GM12891 (cell line): ENCODE measurements around the gene CENPC.
"Not testable (repeated sequence)": the region's sequence is repeated elsewhere in the genome, so short reads cannot be mapped to it uniquely, and the experiment has no call there.

ENCODE experiments used
- DNase-seq: peaks from one replicate; pipeline ENCODE4 v3.0.0; 2011; ENCODE audit warnings: low spot score; ENCODE audit not compliant: insufficient read length
- FAIRE-seq: peaks from 2 replicates; lab custom pipeline; 2011; peaks lifted over from hg19 to GRCh38; lab: Jason Lieb, UNC
- PAX5 ChIP-seq: IDR thresholded peaks from 2 replicates; pipeline ENCODE4 v1.6.1; 2011; ENCODE audit warnings: low read length, moderate library complexity, mild to moderate bottlenecking; ENCODE audit not compliant: insufficient read depth, severe bottlenecking
- POLR2A ChIP-seq: IDR thresholded peaks from 2 replicates; pipeline ENCODE4 v1.6.1; 2011; ENCODE audit warnings: low read depth, low read length, control low read depth
- POLR2AphosphoS5 ChIP-seq: IDR thresholded peaks from 2 replicates; pipeline ENCODE4 v1.6.1; 2011; ENCODE audit warnings: low read depth, low read length, control low read depth
- POU2F2 ChIP-seq: IDR thresholded peaks from 2 replicates; pipeline ENCODE4 v1.6.1; 2011; ENCODE audit warnings: low read depth, mild to moderate bottlenecking, control low read depth, low read length, moderate library complexity
- SPI1 ChIP-seq: IDR thresholded peaks from 2 replicates; pipeline ENCODE4 v1.6.1; 2011; ENCODE audit warnings: low read depth, low read length, control low read depth
- TAF1 ChIP-seq: IDR thresholded peaks from 2 replicates; pipeline ENCODE4 v1.6.1; 2011; ENCODE audit warnings: low read depth, low read length, control low read depth

The CENPC gene

DNA sequence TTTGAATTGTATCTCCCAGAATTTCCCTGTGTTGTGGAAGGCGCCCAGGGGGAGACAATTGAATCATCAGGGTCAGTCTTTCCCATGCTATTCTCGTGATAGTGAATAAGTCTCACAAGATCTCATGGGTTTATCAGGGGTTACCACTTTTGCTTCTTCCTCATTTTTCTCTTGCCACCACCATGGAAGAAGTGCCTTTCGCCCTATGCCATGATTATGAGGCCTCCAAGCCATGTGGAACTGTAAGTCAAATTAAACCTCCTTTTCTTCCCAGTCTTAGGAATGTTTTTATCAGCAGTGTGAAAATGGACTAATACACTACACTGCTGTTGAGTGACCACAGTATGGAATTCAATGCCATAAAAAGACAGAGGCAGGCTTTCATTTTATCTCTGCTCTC, 12.2 kb downstream of the CENPC start:
- no peak for DNase-seq
- no peak for TF ChIP-seq POU2F2
- no peak for FAIRE-seq

DNA sequence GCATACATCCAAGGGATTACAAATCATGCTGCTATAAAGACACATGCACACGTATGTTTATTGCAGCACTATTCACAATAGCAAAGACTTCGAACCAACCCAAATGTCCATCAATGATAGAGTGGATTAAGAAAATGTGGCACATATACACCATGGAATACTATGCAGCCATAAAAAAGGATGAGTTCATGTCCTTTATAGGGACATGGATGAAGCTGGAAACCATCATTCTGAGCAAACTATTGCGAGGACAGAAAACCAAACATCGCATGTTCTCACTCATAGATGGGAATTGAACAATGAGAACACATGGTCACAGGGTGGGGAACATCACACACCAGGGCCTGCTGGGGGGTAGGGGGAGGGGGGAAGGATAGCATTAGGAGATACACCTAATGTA, 12.9 kb downstream of the CENPC start:
- not testable (repeated sequence) for FAIRE-seq, DNase-seq

DNA sequence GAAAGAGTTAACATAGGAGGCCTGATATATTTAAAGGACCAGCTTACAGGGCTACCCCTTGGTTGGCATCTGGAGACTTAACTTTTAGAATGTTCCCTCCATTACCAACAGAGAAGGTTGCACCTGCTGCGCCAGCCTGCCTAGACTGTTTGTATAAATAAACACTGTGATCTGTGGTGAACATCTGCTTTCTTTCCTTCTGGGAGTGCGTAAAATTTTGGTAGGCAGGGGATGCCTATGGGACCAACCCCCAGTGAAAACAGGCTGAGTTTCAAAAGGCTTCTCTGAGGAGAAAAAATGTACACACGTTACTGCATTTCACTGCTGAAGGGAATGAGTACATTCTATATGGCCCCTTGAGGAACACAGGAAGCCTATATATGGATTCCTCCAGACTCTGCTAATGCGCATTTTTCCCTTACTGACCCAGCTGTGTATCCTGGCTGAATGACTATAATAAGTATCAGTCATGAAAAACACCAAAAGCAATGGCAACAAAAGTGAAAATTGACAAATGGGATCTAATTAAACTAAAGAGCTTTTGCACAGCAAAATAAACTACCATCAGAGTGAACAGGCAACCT, 13.8 kb downstream of the CENPC start:
- FAIRE-seq: peak; percentile 13
- DNase-seq: no peak
- TF ChIP-seq POLR2AphosphoS5 (no peak), POLR2A (no peak), POU2F2 (no peak), PAX5 (no peak), SPI1 (no peak), TAF1 (no peak)

DNA sequence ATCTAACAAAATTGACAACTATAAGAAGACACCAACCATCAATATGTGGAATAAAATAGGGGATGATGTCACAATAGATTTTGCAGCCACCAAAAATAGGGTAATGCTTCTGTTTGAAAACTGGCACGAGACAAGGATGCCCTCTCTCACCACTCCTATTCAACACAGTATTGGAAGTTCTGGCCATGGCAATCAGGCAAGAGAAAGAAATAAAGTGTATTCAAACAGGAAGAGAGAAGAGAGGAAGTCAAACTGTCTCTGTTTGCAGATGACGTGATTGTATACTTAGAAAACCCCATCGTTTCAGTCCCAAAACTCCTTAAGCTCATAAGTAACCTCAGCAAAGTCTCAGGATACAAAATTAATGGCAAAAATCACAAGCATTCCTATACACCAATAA, 21.2 kb downstream of the CENPC start:
- not testable (repeated sequence) for FAIRE-seq, DNase-seq

DNA sequence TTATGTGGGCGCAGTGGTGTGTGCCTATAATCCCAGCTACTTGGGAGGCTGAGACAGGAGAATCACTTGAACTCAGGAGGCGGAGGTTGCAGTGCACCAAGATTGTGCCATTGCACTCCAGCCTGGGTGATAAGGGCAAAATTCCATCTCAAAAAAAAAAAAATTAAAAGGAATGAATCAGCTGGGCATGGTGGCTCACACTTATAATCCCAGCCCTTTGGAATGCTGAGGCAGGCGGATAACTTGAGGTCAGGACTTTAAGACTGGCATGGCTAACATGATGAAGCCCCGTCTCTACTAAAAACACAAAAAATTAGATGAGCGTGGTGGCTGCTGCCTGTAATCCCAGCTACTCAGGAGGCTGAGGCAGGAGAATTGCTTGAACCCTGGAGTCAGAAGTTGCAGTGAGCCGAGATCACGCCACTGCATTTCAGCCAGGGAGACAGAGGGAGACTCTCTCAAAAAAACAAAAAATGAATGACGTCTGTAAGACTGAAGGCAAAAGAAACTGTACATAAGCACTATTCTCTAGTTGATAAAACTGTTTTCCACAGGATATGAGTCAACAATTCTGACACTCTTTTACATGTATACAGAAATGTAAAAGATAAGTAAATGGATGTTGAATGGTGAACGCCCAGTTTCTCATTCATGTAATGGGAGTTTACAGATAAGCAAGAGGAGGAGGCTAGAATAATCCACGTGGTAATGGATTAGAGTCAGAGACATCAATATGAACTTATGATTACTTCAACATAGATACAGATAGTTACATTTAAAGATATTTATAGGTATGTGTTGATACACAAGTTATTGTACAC, 22.2 kb downstream of the CENPC start:
- TF ChIP-seq POU2F2 (no peak), TAF1 (no peak), POLR2AphosphoS5 (no peak), SPI1 (no peak), POLR2A (no peak), PAX5 (no peak)
- DNase-seq: no peak
- FAIRE-seq: peak; percentile 16

More for the DNA sequence above, 21.2 kb downstream of the CENPC start:
- peak; percentile 23; the same call in 1 of the 2 replicates for TF ChIP-seq SPI1

DNA sequence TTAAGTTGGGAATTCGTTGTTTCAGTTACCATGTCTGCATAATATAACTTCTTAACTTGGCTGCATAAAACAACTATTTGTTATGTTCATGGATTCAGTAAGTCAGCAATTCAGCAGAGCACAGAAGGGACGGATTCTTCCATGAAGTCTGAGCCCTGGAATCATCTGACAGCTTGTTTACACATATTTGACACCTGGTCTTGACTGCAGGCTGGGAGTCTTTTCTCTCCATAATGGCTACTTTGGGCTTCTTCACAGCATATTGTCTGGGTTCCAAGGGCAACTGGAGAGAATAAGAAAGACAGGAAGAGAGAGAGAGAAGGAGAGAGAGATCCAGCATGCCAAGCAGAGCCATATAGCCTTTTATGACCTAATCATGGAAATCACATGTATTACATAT, 23.1 kb downstream of the CENPC start:
- FAIRE-seq: peak; percentile 28
- TF ChIP-seq POLR2A: no peak
- TF ChIP-seq TAF1: no peak
- TF ChIP-seq SPI1: no peak
- no peak for TF ChIP-seq PAX5
- no peak for TF ChIP-seq POU2F2
- DNase-seq: no peak

DNA sequence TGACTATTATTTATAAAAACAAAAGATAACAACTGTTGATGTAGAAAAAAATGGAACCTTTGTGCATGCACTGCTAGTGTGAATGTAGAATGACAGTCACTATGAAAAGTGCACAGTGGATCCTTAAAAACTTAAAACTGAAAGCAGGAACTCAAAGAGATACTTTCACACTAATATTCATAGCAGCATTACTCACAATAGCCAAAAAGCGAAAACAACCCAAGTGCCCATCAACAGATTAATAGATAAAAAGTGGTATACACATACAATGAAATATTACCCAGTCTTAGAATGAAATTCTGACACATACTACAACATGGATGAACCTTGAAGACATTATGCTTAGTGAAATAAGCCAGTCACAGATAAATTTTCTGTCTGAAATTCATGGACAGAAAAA, 23.8 kb downstream of the CENPC start:
- no peak for FAIRE-seq
- TF ChIP-seq TAF1 (no peak), POLR2A (no peak), SPI1 (no peak), PAX5 (no peak), POLR2AphosphoS5 (no peak), POU2F2 (no peak)
- no peak for DNase-seq

DNA sequence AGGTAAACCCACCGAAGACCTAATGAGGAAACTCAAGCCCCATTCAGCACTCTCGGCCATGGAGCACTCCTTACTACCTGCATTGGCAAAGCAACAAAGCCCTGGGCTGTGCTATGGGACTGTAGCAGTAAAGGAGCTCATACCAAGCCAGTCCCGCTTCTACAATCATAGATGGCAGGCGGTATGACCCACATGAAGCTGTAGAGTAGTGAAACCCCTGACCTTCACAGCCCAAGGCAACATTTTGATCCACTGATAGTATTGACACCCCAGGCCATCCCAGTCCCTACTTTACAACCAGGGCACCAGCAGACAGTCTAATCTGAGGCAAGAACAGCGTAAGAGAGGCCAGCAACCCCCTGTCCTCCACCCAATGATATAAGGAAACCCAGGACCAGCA, 25.2 kb downstream of the CENPC start:
- DNase-seq (no peak), FAIRE-seq (no peak)
- no peak for TF ChIP-seq POU2F2
- TF ChIP-seq POLR2AphosphoS5: no peak

DNA sequence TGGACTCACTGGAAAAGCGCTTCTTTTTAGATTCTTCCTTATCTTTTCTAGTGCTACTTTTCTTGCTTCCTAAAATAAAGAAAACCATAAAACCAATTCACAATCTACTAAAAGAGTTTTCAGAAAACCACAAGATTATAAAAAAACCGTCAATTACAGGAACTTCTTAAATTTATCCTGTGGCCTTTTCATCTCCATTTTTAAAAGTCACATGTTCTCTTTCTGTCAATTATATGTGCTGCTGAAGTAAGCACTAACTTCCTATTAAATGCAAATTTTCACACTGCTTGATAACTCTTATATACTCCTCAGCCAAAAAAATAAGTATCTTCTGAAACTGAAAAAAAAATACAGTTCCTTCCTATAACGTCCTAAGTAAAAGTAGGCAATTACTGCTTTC, 32.8 kb downstream of the CENPC start:
- no peak for FAIRE-seq
- TF ChIP-seq POLR2AphosphoS5: no peak
- TF ChIP-seq POLR2A: no peak
- no peak for TF ChIP-seq POU2F2
- no peak for TF ChIP-seq PAX5
- TF ChIP-seq TAF1: no peak
- no peak for TF ChIP-seq SPI1
- DNase-seq: no peak

DNA sequence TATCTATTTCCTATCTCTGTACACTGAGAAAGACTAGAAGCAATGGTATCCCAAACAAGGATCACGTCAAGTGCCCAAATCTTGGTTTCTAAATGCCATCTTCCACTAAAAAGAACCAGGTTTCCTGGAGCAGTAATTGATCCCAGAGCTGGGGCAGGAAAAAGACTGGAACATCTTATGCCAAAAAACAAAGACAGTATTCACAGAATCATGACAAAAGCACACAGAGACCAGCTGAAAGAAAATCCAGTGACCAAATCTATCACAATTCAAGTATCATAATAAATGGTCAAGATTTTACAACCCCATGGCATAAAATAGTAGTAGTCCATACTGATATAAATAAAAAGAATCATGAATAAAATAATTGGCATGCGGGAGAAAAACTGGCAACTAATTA, 44.9 kb downstream of the CENPC start:
- TF ChIP-seq TAF1 (no peak), PAX5 (no peak), POU2F2 (no peak)
- FAIRE-seq: no peak
- DNase-seq: no peak

DNA sequence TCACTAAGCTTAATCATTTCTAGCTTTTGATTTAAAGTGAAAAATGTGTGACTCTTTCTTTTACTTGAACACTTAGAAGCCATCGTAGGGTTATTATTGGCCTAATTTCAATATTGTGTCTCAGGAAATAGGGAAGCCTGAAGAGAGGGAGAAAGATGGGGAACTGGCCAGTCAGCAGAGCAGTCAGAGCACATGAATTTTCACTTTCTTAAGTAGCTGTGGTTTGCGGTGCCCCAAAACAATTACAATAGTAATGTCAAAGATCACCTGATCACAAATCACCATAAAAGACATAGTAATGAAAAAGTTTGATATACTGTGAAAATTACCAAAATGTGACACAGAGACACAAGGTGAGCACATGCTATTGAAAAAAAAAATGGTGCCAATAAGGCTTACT, 45.5 kb downstream of the CENPC start:
- TF ChIP-seq POLR2AphosphoS5 (no peak), POU2F2 (no peak), SPI1 (no peak), POLR2A (no peak), PAX5 (no peak), TAF1 (no peak)
- DNase-seq (no peak), FAIRE-seq (no peak)
